H1 (cell line): Measurements from ENCODE around the gene LSM4. TPM values are rescaled to one million over a fixed set of nuclear protein-coding genes. Genes with fewer than 3 reads are reported as not detected.

Experiments
- EZH2 ChIP-seq: fragments of 200-600 bp; sonication (generic); IDR thresholded peaks from 2 replicates; pipeline ENCODE4 v1.7.1; 2012; ENCODE audit warnings: low read depth, mild to moderate bottlenecking, moderate library complexity, low read length, inconsistent platforms; ENCODE audit not compliant: severe bottlenecking
- JUND ChIP-seq: IDR thresholded peaks from 2 replicates; pipeline ENCODE4 v1.6.1; 2011; ENCODE audit warnings: mild to moderate bottlenecking, improper control_type of control experiment, low read length
- RBBP5 ChIP-seq: IDR thresholded peaks from 2 replicates; pipeline ENCODE4 v1.7.1; 2012; ENCODE audit warnings: low read depth, mild to moderate bottlenecking, inconsistent platforms, low read length, moderate library complexity, borderline replicate concordance
- polyA plus RNA-seq, 7 experiments: library from polyadenylated mRNA; depleted of rRNA in 3 of 7; stranded (reverse) in 5 of 7; unstranded in 2 of 7; fragments of >200 nt in 5 of 7; fragments of 200-250 nt in 2 of 7; gene quantifications; 1 replicate in 5 of 7; 2 replicates in 1 of 7; 4 replicates in 1 of 7; pipeline versions ENCODE4 v1.2.1 to v1.2.3, GENCODE V29; 2011 to 2013; ENCODE audit warnings: missing spikeins in 2 of 7, mixed read lengths in 2 of 7
- total RNA-seq: library from RNA; stranded (reverse); fragmentation: NEBNext Ultra II Directional; extraction: Animal tissue kit (Norgen Biotek cat#: 25700); gene quantifications from 2 replicates; pipeline ENCODE4 v1.2.1, GENCODE V29; 2021
- TF ChIP-seq, protein P1 (sequence below): IDR thresholded peaks from 2 replicates; pipeline ENCODE4 v1.6.1; 2011; ENCODE audit warnings: low read length, improper control_type of control experiment

Gene LSM4
- total and polyA plus RNA-seq, 2 of the 8 experiments (the other 6 are each of a cell fraction or from before 2014, with no cell fraction given) = 302 to 319 TPM

DNA sequence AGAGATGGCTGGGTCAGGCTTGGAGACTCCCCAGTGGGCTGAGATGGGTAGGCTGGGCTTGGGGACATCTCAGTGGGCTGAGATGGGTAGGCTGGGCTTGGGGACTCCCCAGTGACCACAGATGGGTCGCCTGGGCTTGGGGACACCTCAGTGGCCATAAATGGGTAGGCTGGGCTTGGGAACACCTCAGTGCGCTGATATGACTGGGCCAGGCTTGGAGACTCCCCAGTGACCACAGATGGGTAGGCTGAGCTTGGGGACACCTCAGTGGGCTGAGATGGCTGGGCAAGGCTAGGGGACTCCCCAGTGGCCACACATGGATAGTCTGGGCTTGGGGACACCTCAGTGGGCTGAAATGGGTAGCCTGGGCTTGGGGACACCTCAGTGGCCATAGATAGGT is 61.4 kb downstream of the LSM4 start (continued):
- TF ChIP-seq, protein P1, sequence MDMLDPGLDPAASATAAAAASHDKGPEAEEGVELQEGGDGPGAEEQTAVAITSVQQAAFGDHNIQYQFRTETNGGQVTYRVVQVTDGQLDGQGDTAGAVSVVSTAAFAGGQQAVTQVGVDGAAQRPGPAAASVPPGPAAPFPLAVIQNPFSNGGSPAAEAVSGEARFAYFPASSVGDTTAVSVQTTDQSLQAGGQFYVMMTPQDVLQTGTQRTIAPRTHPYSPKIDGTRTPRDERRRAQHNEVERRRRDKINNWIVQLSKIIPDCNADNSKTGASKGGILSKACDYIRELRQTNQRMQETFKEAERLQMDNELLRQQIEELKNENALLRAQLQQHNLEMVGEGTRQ = no peak
- no peak for TF ChIP-seq JUND
- TF ChIP-seq EZH2 = no peak
- TF ChIP-seq RBBP5 = no peak
